ENCODE measurements around the gene ACRV1.
"Not testable (repeated sequence)": the region's sequence is repeated elsewhere in the genome, so short reads cannot be mapped to it uniquely, and the experiment has no call there.

ACRV1 gene

GRCh38 chr11:125680747-125681146 lies at the start of gene ACRV1:
Gene ACRV1, minus strand, starts transcription at chr11:125680847. Its CDS starts 67 bp downstream, at chr11:125680780.
- no peak for ATAC-seq

- no peak for ATAC-seq
Observed at GRCh38 chr11:125728969-125729368, 48.3 kb upstream of the ACRV1 start.

GRCh38 chr11:125724125-125724524 lies 43.5 kb upstream of the ACRV1 start:
- no peak for ATAC-seq

- ATAC-seq: no peak
Observed at GRCh38 chr11:125720781-125721180, 40.1 kb upstream of the ACRV1 start.

- not testable (repeated sequence) for ATAC-seq
Observed at GRCh38 chr11:125704686-125705085, 24.0 kb upstream of the ACRV1 start.

GRCh38 chr11:125701858-125702621 lies 21.4 kb upstream of the ACRV1 start:
- no peak for ATAC-seq

- ATAC-seq: no peak
Observed at GRCh38 chr11:125701018-125701610, 20.5 kb upstream of the ACRV1 start.

GRCh38 chr11:125694951-125695350 lies 14.3 kb upstream of the ACRV1 start:
- no peak for ATAC-seq

GRCh38 chr11:125692887-125693286 lies 12.2 kb upstream of the ACRV1 start:
- ATAC-seq: no peak

- ATAC-seq: no peak
Observed at GRCh38 chr11:125690006-125690405, 9.4 kb upstream of the ACRV1 start.

GRCh38 chr11:125689274-125689859 lies 8.7 kb upstream of the ACRV1 start:
- ATAC-seq: no peak

GRCh38 chr11:125688632-125689031 lies 8.0 kb upstream of the ACRV1 start:
- ATAC-seq: no peak

- no peak for ATAC-seq
Observed at GRCh38 chr11:125688066-125688465, 7.4 kb upstream of the ACRV1 start.

- ATAC-seq: no peak
Observed at GRCh38 chr11:125685228-125685627, 4.6 kb upstream of the ACRV1 start.

GRCh38 chr11:125679837-125680236 lies 810 bp downstream of the ACRV1 start:
- ATAC-seq: peak; percentile 55 to 68

- peak in 1 of 2 donors; percentile 10 for ATAC-seq
Observed at GRCh38 chr11:125679397-125679796, 1.2 kb downstream of the ACRV1 start.

GRCh38 chr11:125675196-125675595 lies 5.5 kb downstream of the ACRV1 start:
- ATAC-seq: no peak

- ATAC-seq: no peak
Observed at GRCh38 chr11:125674210-125674609, 6.4 kb downstream of the ACRV1 start.

- no peak for ATAC-seq
Observed at GRCh38 chr11:125671561-125671960, 9.1 kb downstream of the ACRV1 start.

- ATAC-seq: no peak
Observed at GRCh38 chr11:125670172-125670571, 10.5 kb downstream of the ACRV1 start.

GRCh38 chr11:125667151-125667550 lies 13.5 kb downstream of the ACRV1 start:
- no peak for ATAC-seq

GRCh38 chr11:125663910-125664309 lies 16.7 kb downstream of the ACRV1 start:
- no peak for ATAC-seq

- peak; percentile 56 to 81 for ATAC-seq
Observed at GRCh38 chr11:125662689-125663088, 18.0 kb downstream of the ACRV1 start.

Data from activated CD4-positive, CD25-positive, alpha-beta regulatory T cell treated with anti-CD3 and anti-CD28 coated beads, Interleukin-2, amount 50 U/mL, for 24 hours (primary cell).